SK-N-MC (cell line): ENCODE results near the gene ADAMTS17.

Source experiments
- DNase-seq: peaks from one replicate; pipeline ENCODE4 v3.0.0-alpha.2; 2011; ENCODE audit warnings: low read depth, low spot score
- H3K27ac ChIP-seq: fragments of 200-600 bp; sonication (generic); 2 replicates; pipeline ENCODE4 v1.5.1; 2016; ENCODE audit warnings: mixed run types
- H3K36me3 ChIP-seq: fragments of 200-600 bp; sonication (generic); 2 replicates; pipeline ENCODE4 v1.6.1; 2017; ENCODE audit warnings: antibody characterized with exemption, low read length, mixed read lengths; ENCODE audit not compliant: insufficient read depth
- H3K4me3 ChIP-seq: fragments of 200-600 bp; sonication (generic); 2 replicates; pipeline ENCODE4 v1.5.1; 2016
- H3K9ac ChIP-seq: fragments of 200-600 bp; sonication (generic); 2 replicates; pipeline ENCODE4 v1.8.0; 2017; ENCODE audit warnings: mixed run types, mixed read lengths; ENCODE audit not compliant: insufficient read length
- H3K9me3 ChIP-seq: fragments of 200-600 bp; sonication (generic); 2 replicates; pipeline ENCODE4 v1.6.1; 2017; ENCODE audit warnings: low read depth, mild to moderate bottlenecking, antibody characterized with exemption, low read length, moderate library complexity, mixed read lengths
- EZH2 ChIP-seq: fragments of 200-600 bp; sonication (generic); IDR thresholded peaks from one replicate; pipeline ENCODE4 v1.6.1; 2017; ENCODE audit warnings: antibody characterized with exemption
- FOXP2 ChIP-seq: optimal IDR thresholded peaks from 2 replicates; pipeline ENCODE3; 2011; ENCODE audit warnings: mild to moderate bottlenecking, moderate library complexity; ENCODE audit not compliant: insufficient read depth; ENCODE audit errors: extremely low read length, control extremely low read depth
- POLR2AphosphoS5 ChIP-seq: IDR thresholded peaks from 2 replicates; pipeline ENCODE4 v1.6.1; 2012; ENCODE audit warnings: mild to moderate bottlenecking, low read depth, low read length, borderline replicate concordance

Gene ADAMTS17

GRCh38 chr15:100140527-100141308 is 201.1 kb downstream of the ADAMTS17 start:
- no peak overlapping the region for H3K27ac ChIP-seq
- no peak for TF ChIP-seq EZH2
- no peak for TF ChIP-seq POLR2AphosphoS5
- TF ChIP-seq FOXP2: no peak
- no peak for DNase-seq
- no peaks in the 10 kb centered on the region for H3K36me3 ChIP-seq
- H3K9me3 ChIP-seq: no peaks in the 10 kb centered on the region
- H3K9ac ChIP-seq: no peak overlapping the region
- no peak overlapping the region for H3K4me3 ChIP-seq

- DNase-seq: no peak
- H3K9ac ChIP-seq: no peak overlapping the region
- H3K36me3 ChIP-seq: no peaks in the 10 kb centered on the region
- H3K9me3 ChIP-seq: no peaks in the 10 kb centered on the region
- no peak overlapping the region for H3K4me3 ChIP-seq
- H3K27ac ChIP-seq: no peak overlapping the region
- TF ChIP-seq EZH2 (no peak), POLR2AphosphoS5 (no peak), FOXP2 (no peak)
These were observed 207.2 kb downstream of the ADAMTS17 start for GRCh38 chr15:100134586-100134985.

GRCh38 chr15:100134089-100134583 is 207.6 kb downstream of the ADAMTS17 start:
- no peak for TF ChIP-seq FOXP2
- no peak for TF ChIP-seq EZH2
- no peak for TF ChIP-seq POLR2AphosphoS5
- no peak for DNase-seq
- Histone ChIP-seq H3K27ac (no peak overlapping the region), H3K9ac (no peak overlapping the region), H3K9me3 (no peaks in the 10 kb centered on the region), H3K4me3 (no peak overlapping the region), H3K36me3 (no peaks in the 10 kb centered on the region)

- no peaks in the 10 kb centered on the region for H3K9me3 ChIP-seq
- no peak for DNase-seq
- H3K36me3 ChIP-seq: no peaks in the 10 kb centered on the region
- TF ChIP-seq POLR2AphosphoS5 (no peak), FOXP2 (no peak), EZH2 (no peak)
- H3K4me3 ChIP-seq: no peak overlapping the region
- H3K27ac ChIP-seq: no peak overlapping the region
- no peak overlapping the region for H3K9ac ChIP-seq
These were observed 208.8 kb downstream of the ADAMTS17 start for GRCh38 chr15:100133001-100133400.

- H3K9ac ChIP-seq: no peak overlapping the region
- TF ChIP-seq FOXP2: no peak
- no peak for TF ChIP-seq POLR2AphosphoS5
- TF ChIP-seq EZH2: no peak
- no peaks in the 10 kb centered on the region for H3K9me3 ChIP-seq
- no peak overlapping the region for H3K27ac ChIP-seq
- no peaks in the 10 kb centered on the region for H3K36me3 ChIP-seq
- H3K4me3 ChIP-seq: no peak overlapping the region
- DNase-seq: no peak
These were observed 209.5 kb downstream of the ADAMTS17 start for GRCh38 chr15:100132309-100132708.

- H3K27ac ChIP-seq: no peak overlapping the region
- DNase-seq: no peak
- no peaks in the 10 kb centered on the region for H3K9me3 ChIP-seq
- no peaks in the 10 kb centered on the region for H3K36me3 ChIP-seq
- H3K9ac ChIP-seq: no peak overlapping the region
- TF ChIP-seq POLR2AphosphoS5: no peak
- no peak for TF ChIP-seq FOXP2
- no peak for TF ChIP-seq EZH2
- no peak overlapping the region for H3K4me3 ChIP-seq
These were observed 210.2 kb downstream of the ADAMTS17 start for GRCh38 chr15:100131321-100132224.

DNA sequence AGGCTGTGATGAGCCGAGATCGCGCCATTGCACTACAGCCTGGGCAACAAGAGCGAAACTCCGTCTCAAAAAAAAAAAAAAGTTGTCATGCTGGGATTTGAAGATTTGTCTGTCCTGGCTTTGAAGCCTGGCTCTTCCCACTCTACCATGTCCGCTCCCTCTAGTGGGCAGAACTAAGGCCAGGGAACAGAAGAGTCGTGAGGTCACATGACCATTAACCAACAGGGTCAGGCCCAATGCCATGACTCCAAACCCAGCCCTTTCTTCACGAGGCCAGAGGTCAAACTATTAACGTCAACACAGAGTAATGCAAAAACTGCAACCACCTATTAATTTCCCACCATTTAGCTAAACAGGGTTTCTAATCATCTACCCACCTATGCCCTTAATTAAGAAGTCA is 212.1 kb downstream of the ADAMTS17 start:
- no peak for DNase-seq
- no peak overlapping the region for H3K4me3 ChIP-seq
- no peak for TF ChIP-seq FOXP2
- TF ChIP-seq EZH2: no peak
- TF ChIP-seq POLR2AphosphoS5: no peak
- H3K36me3 ChIP-seq: no peaks in the 10 kb centered on the region
- no peak overlapping the region for H3K9ac ChIP-seq
- H3K27ac ChIP-seq: no peak overlapping the region
- H3K9me3 ChIP-seq: no peaks in the 10 kb centered on the region
